OCI-LY1 (cell line): ENCODE measurements around the gene PSME1.

ENCODE experiments used
- H2AFZ ChIP-seq: fragments of 200-600 bp; sonication (generic), shearing (Covaris generic); 2 replicates; pipeline ENCODE4 v1.6.0; 2014; ENCODE audit warnings: antibody characterized with exemption, mild to moderate bottlenecking, low read length
- H3F3A ChIP-seq: fragments of 200-600 bp; sonication (generic), shearing (Covaris generic); 2 replicates; pipeline ENCODE4 v1.6.0; 2014; ENCODE audit warnings: mild to moderate bottlenecking, antibody characterized with exemption, low read length, moderate library complexity; ENCODE audit not compliant: insufficient read depth
- H3K27ac ChIP-seq: fragments of 200-600 bp; sonication (generic); 2 replicates; pipeline ENCODE4 v1.5.1; 2014; ENCODE audit warnings: low read length, mixed run types, mild to moderate bottlenecking, low read depth; ENCODE audit not compliant: poor library complexity, severe bottlenecking
- H3K27me3 ChIP-seq: fragments of 200-600 bp; sonication (generic); 2 replicates; pipeline ENCODE4 v1.6.0; 2014; ENCODE audit warnings: antibody characterized with exemption, mild to moderate bottlenecking, low read length, moderate library complexity; ENCODE audit not compliant: insufficient read depth
- H3K36me3 ChIP-seq: fragments of 200-600 bp; sonication (generic); 2 replicates; pipeline ENCODE4 v1.6.1; 2014; ENCODE audit warnings: mild to moderate bottlenecking, antibody characterized with exemption, low read length, moderate library complexity, mixed read lengths; ENCODE audit not compliant: insufficient read depth
- H3K4me1 ChIP-seq: fragments of 200-600 bp; sonication (generic); 2 replicates; pipeline ENCODE4 v1.5.1; 2014; ENCODE audit warnings: mild to moderate bottlenecking, low read length, moderate library complexity; ENCODE audit not compliant: insufficient read depth, severe bottlenecking
- H3K4me2 ChIP-seq: fragments of 200-600 bp; sonication (generic), shearing (Covaris generic); 2 replicates; pipeline ENCODE4 v1.6.1; 2014; ENCODE audit warnings: low read length
- H3K4me3 ChIP-seq: fragments of 200-600 bp; sonication (generic); 2 replicates; pipeline ENCODE4 v1.5.1; 2014; ENCODE audit warnings: low read length, low read depth, mild to moderate bottlenecking, mixed read lengths; ENCODE audit not compliant: poor library complexity, severe bottlenecking
- H3K79me2 ChIP-seq: fragments of 200-600 bp; shearing (Covaris generic); 2 replicates; pipeline ENCODE4 v1.6.1; 2016; ENCODE audit warnings: mixed run types, low read length, mixed read lengths; ENCODE audit not compliant: insufficient read depth
- H3K9ac ChIP-seq: fragments of 200-600 bp; sonication (generic), shearing (Covaris generic); 2 replicates; pipeline ENCODE4 v1.6.1; 2014; ENCODE audit warnings: mild to moderate bottlenecking, low read length, mixed read lengths
- H3K9me2 ChIP-seq: fragments of 200-600 bp; sonication (generic), shearing (Covaris generic); 2 replicates; pipeline ENCODE4 v1.6.1; 2014; ENCODE audit warnings: low read depth, mild to moderate bottlenecking, low read length, mixed read lengths
- H3K9me3 ChIP-seq: fragments of 200-600 bp; shearing (Covaris generic); 2 replicates; pipeline ENCODE4 v1.6.1; 2014; ENCODE audit warnings: low read length, mixed read lengths
- H4K20me1 ChIP-seq: fragments of 200-600 bp; sonication (generic), shearing (Covaris generic); 2 replicates; pipeline ENCODE4 v1.6.0; 2016; ENCODE audit warnings: mild to moderate bottlenecking, low read length; ENCODE audit not compliant: insufficient read depth
- CTCF ChIP-seq: fragments of 200-600 bp; sonication (generic), shearing (Covaris generic); IDR thresholded peaks from 2 replicates; pipeline ENCODE4 v1.5.1; 2017; ENCODE audit warnings: mild to moderate bottlenecking, antibody characterized with exemption, low read length, moderate library complexity, mixed read lengths
- EZH2 ChIP-seq: fragments of 200-600 bp; sonication (generic), shearing (Covaris generic); IDR thresholded peaks from 2 replicates; pipeline ENCODE4 v1.8.0; 2017; ENCODE audit warnings: borderline replicate concordance, mixed run types, mild to moderate bottlenecking, antibody characterized with exemption, low read length, moderate library complexity, mixed read lengths

The PSME1 gene

GRCh38 chr14:24167469-24168114, 31.6 kb downstream of the PSME1 start:
- Histone ChIP-seq H3F3A (no peaks in the 10 kb centered on the region), H3K27ac (no peak overlapping the region), H2AFZ (no peak overlapping the region), H3K36me3 (peaks cover 50% of the 10 kb centered on the region; the same call in 1 of the 2 replicates), H3K4me2 (no peak overlapping the region), H3K9me3 (no peaks in the 10 kb centered on the region), H3K9ac (no peak overlapping the region), H4K20me1 (no peaks in the 10 kb centered on the region), H3K27me3 (no peaks in the 10 kb centered on the region), H3K4me3 (no peak overlapping the region), H3K79me2 (no peaks in the 10 kb centered on the region), H3K4me1 (no peaks in the 10 kb centered on the region), H3K9me2 (no peaks in the 10 kb centered on the region)
- no peak for TF ChIP-seq CTCF
- no peak for TF ChIP-seq EZH2

GRCh38 chr14:24171422-24172260, 35.6 kb downstream of the PSME1 start, which contains the start of gene REC8:
Gene REC8, plus strand, starts transcription at chr14:24172080. Its CDS starts 473 bp downstream, at chr14:24172553.
- Histone ChIP-seq H3K79me2 (no peaks in the 10 kb centered on the region), H3K4me1 (no peaks in the 10 kb centered on the region), H3K4me2 (peak within 1 kb of the TSS; percentile 32; the same call in 1 of the 2 replicates), H3F3A (no peaks in the 10 kb centered on the region), H3K9me3 (no peaks in the 10 kb centered on the region), H3K27ac (no peak within 1 kb of the TSS), H3K27me3 (no peaks in the 10 kb centered on the region), H3K36me3 (peaks cover 14% of the 10 kb centered on the region), H4K20me1 (no peaks in the 10 kb centered on the region), H3K9me2 (no peaks in the 10 kb centered on the region), H2AFZ (no peak within 1 kb of the TSS), H3K9ac (no peak within 1 kb of the TSS), H3K4me3 (peak within 1 kb of the TSS; percentile 36)
- no peak for TF ChIP-seq EZH2
- no peak for TF ChIP-seq CTCF

- no peaks in the 10 kb centered on the region for H3F3A ChIP-seq
- no peaks in the 10 kb centered on the region for H3K9me3 ChIP-seq
- H3K9me2 ChIP-seq: no peaks in the 10 kb centered on the region
- H3K4me1 ChIP-seq: no peaks in the 10 kb centered on the region
- TF ChIP-seq CTCF: no peak
- no peaks in the 10 kb centered on the region for H3K79me2 ChIP-seq
- peaks cover 16% of the 10 kb centered on the region for H3K36me3 ChIP-seq
- H2AFZ ChIP-seq: no peak overlapping the region
- no peak overlapping the region for H3K27ac ChIP-seq
- H3K27me3 ChIP-seq: no peaks in the 10 kb centered on the region
- no peaks in the 10 kb centered on the region for H4K20me1 ChIP-seq
- no peak overlapping the region for H3K4me2 ChIP-seq
- no peak overlapping the region for H3K4me3 ChIP-seq
- no peak overlapping the region for H3K9ac ChIP-seq
Measured at GRCh38 chr14:24172261-24172860, 36.4 kb downstream of the PSME1 start.
